ENCODE measurements around the gene MYRFL.

GRCh38 chr12:69947123-69947522 lies 122.1 kb downstream of the MYRFL start:
- TF ChIP-seq CTCF (IDR thresholded peaks at IDR 0.05) (no peak), POLR2A (IDR thresholded peaks at IDR 0.05) (no peak)
